NOMO-1 treated with DMSO at 0.1 percent for 48 hours (cell line): ENCODE data around the gene TIPARP.
"Not testable (repeated sequence)": the region's sequence is repeated elsewhere in the genome, so short reads cannot be mapped to it uniquely, and the experiment has no call there.

Source experiments
- DNase-seq: peaks from one replicate; lab custom pipeline; 2025; ENCODE audit not compliant: unreplicated experiment; lab: John Stamatoyannopoulos, UW

Gene TIPARP

GRCh38 chr3:156710429-156710828 is 36.0 kb downstream of the TIPARP start:
- no peak for DNase-seq

GRCh38 chr3:156711113-156711512 is 36.7 kb downstream of the TIPARP start:
- DNase-seq: no peak

GRCh38 chr3:156711944-156712343 is 37.6 kb downstream of the TIPARP start:
- DNase-seq: peak; percentile 30

GRCh38 chr3:156716105-156716862 is 41.9 kb downstream of the TIPARP start:
- DNase-seq: no peak

- no peak for DNase-seq
Observed at GRCh38 chr3:156718622-156719306, 44.4 kb downstream of the TIPARP start.

- DNase-seq: peak; percentile 11
Observed at GRCh38 chr3:156720826-156721225, 46.4 kb downstream of the TIPARP start.

- peak; percentile 56 for DNase-seq
Observed at GRCh38 chr3:156721687-156722618, 47.6 kb downstream of the TIPARP start.

- DNase-seq: no peak
Observed at GRCh38 chr3:156723182-156723619, 48.8 kb downstream of the TIPARP start.

- DNase-seq: peak; percentile 50
Observed at GRCh38 chr3:156725682-156726081, 51.3 kb downstream of the TIPARP start.

GRCh38 chr3:156726456-156726855 is 52.1 kb downstream of the TIPARP start:
- no peak for DNase-seq

- DNase-seq: no peak
Observed at GRCh38 chr3:156727519-156728205, 53.3 kb downstream of the TIPARP start.

GRCh38 chr3:156728267-156728985 is 54.0 kb downstream of the TIPARP start:
- no peak for DNase-seq

GRCh38 chr3:156729460-156730179 is 55.2 kb downstream of the TIPARP start:
- no peak for DNase-seq

- DNase-seq: no peak
Observed at GRCh38 chr3:156731813-156732212, 57.4 kb downstream of the TIPARP start.

GRCh38 chr3:156732261-156732660 is 57.9 kb downstream of the TIPARP start:
- no peak for DNase-seq

GRCh38 chr3:156732715-156733421 is 58.5 kb downstream of the TIPARP start:
- DNase-seq: no peak

- DNase-seq: not testable (repeated sequence)
Observed at GRCh38 chr3:156734661-156735060, 60.3 kb downstream of the TIPARP start.

- no peak for DNase-seq
Observed at GRCh38 chr3:156735471-156735870, 61.1 kb downstream of the TIPARP start.

GRCh38 chr3:156737049-156737448 is 62.7 kb downstream of the TIPARP start:
- not testable (repeated sequence) for DNase-seq
